ENCODE results near the gene VPS39. TPM values are rescaled to one million over a fixed set of nuclear protein-coding genes. Genes with fewer than 3 reads are reported as not detected.

The VPS39 gene
- total RNA-seq, 4 donors from 2014 or later, result 133 to 264 (median 205) TPM

- no peak overlapping the region for H3K27ac ChIP-seq
- no peaks in the 10 kb centered on the region for H3K27me3 ChIP-seq
- no peak overlapping the region for H3K4me3 ChIP-seq
- peaks cover 0 to 12% (median 2%) of the 10 kb centered on the region in 4 donors for H3K4me1 ChIP-seq
- H3K36me3 ChIP-seq, result peaks cover 0 to 3% (median 0%) of the 10 kb centered on the region in 3 donors
- no peak for TF ChIP-seq POLR2A (IDR thresholded peaks at IDR 0.05)
- TF ChIP-seq EP300 (IDR thresholded peaks at IDR 0.05), result no peak
- TF ChIP-seq, protein P1, sequence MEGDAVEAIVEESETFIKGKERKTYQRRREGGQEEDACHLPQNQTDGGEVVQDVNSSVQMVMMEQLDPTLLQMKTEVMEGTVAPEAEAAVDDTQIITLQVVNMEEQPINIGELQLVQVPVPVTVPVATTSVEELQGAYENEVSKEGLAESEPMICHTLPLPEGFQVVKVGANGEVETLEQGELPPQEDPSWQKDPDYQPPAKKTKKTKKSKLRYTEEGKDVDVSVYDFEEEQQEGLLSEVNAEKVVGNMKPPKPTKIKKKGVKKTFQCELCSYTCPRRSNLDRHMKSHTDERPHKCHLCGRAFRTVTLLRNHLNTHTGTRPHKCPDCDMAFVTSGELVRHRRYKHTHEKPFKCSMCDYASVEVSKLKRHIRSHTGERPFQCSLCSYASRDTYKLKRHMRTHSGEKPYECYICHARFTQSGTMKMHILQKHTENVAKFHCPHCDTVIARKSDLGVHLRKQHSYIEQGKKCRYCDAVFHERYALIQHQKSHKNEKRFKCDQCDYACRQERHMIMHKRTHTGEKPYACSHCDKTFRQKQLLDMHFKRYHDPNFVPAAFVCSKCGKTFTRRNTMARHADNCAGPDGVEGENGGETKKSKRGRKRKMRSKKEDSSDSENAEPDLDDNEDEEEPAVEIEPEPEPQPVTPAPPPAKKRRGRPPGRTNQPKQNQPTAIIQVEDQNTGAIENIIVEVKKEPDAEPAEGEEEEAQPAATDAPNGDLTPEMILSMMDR (IDR thresholded peaks at IDR 0.05), result no peak
- no peak for DNase-seq (ENCODE audit: low spot score in 2 of 2)
- WGBS, 2 donors, result 79 to 100% methylated on average over 1 to 2 of the region's 4 CpGs
- no peaks in the 10 kb centered on the region for H3K9me3 ChIP-seq
These were observed 54.3 kb downstream of the VPS39 start for GRCh38 chr15:42153874-42154211.

DNA sequence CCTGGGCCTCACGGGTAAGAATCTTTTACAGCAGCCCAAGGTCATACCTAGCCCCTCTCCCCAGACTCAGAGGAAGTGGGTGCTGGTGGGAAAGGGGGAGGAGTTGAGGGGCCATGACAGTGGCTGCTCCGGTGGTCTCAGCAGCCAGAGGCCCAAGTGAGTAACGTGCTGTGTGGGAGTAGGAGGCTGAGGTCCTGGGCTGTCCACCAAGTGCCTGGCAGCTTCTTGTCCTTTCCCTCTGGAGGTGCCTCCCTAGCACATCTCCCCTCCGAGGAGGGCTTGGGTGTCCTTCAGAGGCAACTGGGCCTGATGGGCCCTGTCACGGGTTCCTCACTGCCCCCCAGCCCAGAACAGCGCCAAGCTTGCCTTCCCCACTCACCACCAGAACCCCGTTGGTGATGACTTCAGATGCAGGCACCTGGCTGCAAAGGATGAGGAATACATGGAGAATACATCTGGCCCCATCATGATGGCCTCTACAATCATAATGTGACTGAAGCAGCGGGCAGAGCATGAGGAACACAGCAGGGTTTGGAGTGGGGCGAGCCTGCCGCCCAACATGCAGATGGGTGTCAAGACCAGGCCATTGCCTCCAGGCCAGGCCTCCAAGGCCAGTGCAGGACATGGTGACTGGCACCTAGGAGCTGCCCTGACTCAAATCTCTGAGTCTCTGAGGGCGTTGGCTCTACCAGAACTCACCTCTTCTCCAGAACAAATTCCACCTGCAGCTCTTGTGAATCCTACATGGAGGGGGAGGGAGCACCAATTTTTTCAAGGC lies 55.0 kb downstream of the VPS39 start:
- DNase-seq (ENCODE audit: low spot score in 2 of 2), result no peak
- H3K36me3 ChIP-seq, result no peaks in the 10 kb centered on the region
- H3K4me1 ChIP-seq, result peaks cover 0 to 12% (median 2%) of the 10 kb centered on the region in 4 donors
- no peak overlapping the region for H3K4me3 ChIP-seq
- no peaks in the 10 kb centered on the region for H3K27me3 ChIP-seq
- no peak overlapping the region for H3K27ac ChIP-seq
- no peaks in the 10 kb centered on the region for H3K9me3 ChIP-seq
- TF ChIP-seq EP300 (IDR thresholded peaks at IDR 0.05) (no peak), POLR2A (IDR thresholded peaks at IDR 0.05) (no peak)
- TF ChIP-seq, protein P1 (IDR thresholded peaks at IDR 0.05), result no peak
- 81 to 92% methylated on average over 10 to 11 of the region's 11 CpGs for WGBS, 2 donors

- DNase-seq (ENCODE audit: low spot score in 2 of 2), result no peak
- WGBS, 2 donors, result 79 to 85% methylated on average over 14 of the region's 14 CpGs
These were observed 55.7 kb downstream of the VPS39 start for GRCh38 chr15:42152196-42152920.

GRCh38 chr15:42151736-42152135 lies 56.4 kb downstream of the VPS39 start:
- DNase-seq (ENCODE audit: low spot score in 2 of 2), result no peak

More at GRCh38 chr15:42152196-42152920, 55.7 kb downstream of the VPS39 start:
- Histone ChIP-seq H3K27ac (peak overlapping the region in 1 of 4 donors; percentile 11), H3K27me3 (no peaks in the 10 kb centered on the region), H3K9me3 (no peaks in the 10 kb centered on the region), H3K4me1 (peaks cover 0 to 12% (median 2%) of the 10 kb centered on the region in 4 donors), H3K36me3 (no peaks in the 10 kb centered on the region), H3K4me3 (no peak overlapping the region)
- TF ChIP-seq, protein P1 (IDR thresholded peaks at IDR 0.05), result no peak
- no peak for TF ChIP-seq EP300 (IDR thresholded peaks at IDR 0.05)
- no peak for TF ChIP-seq POLR2A (IDR thresholded peaks at IDR 0.05)

More at GRCh38 chr15:42151736-42152135, 56.4 kb downstream of the VPS39 start:
- 13 to 26% methylated on average over 4 of the region's 4 CpGs for WGBS, 2 donors
- H3K36me3 ChIP-seq, result no peaks in the 10 kb centered on the region
- H3K27ac ChIP-seq, result peak overlapping the region in 1 of 4 donors; percentile 11
- H3K27me3 ChIP-seq, result no peaks in the 10 kb centered on the region
- H3K9me3 ChIP-seq, result no peaks in the 10 kb centered on the region
- peaks cover 0 to 12% (median 2%) of the 10 kb centered on the region in 4 donors for H3K4me1 ChIP-seq
- no peak overlapping the region for H3K4me3 ChIP-seq
- TF ChIP-seq, protein P1 (IDR thresholded peaks at IDR 0.05), result no peak
- TF ChIP-seq POLR2A (IDR thresholded peaks at IDR 0.05) (no peak), EP300 (IDR thresholded peaks at IDR 0.05) (no peak)
